Neural cell (in vitro differentiated cells): ENCODE results near the gene SYDE2. TPM values are rescaled to one million over a fixed set of nuclear protein-coding genes. Genes with fewer than 3 reads are reported as not detected.

Experiments
- H2AFZ ChIP-seq: fragments of 200-600, 300-800 bp; sonication (generic), shearing (Covaris generic); 2 replicates; pipeline ENCODE4 v1.6.0; 2014; ENCODE audit warnings: low read depth, mild to moderate bottlenecking, antibody characterized with exemption, low read length, moderate library complexity
- H3F3A ChIP-seq: fragments of 200-600 bp; shearing (Covaris generic); 2 replicates; pipeline ENCODE4 v1.6.1; 2016; ENCODE audit warnings: mild to moderate bottlenecking, moderate library complexity, mixed read lengths, antibody characterized with exemption, low read length; ENCODE audit not compliant: insufficient read depth, poor library complexity, severe bottlenecking
- H3K27ac ChIP-seq: fragments of 200-600, 300-800 bp; sonication (generic), shearing (Covaris generic); 2 replicates; pipeline ENCODE4 v1.5.1; 2014; ENCODE audit warnings: mild to moderate bottlenecking, low read length, moderate library complexity
- H3K27me3 ChIP-seq: fragments of 300-800, 200-600 bp; sonication (generic), shearing (Covaris generic); 2 replicates; pipeline ENCODE4 v1.6.0; 2014; ENCODE audit warnings: mild to moderate bottlenecking, low read depth, low read length, moderate library complexity; ENCODE audit not compliant: insufficient read depth
- H3K36me3 ChIP-seq: fragments of 300-800, 200-600 bp; sonication (generic), shearing (Covaris generic); 2 replicates; pipeline ENCODE4 v1.5.1; 2014; ENCODE audit warnings: mild to moderate bottlenecking, antibody characterized with exemption, low read length, moderate library complexity; ENCODE audit not compliant: insufficient read depth
- H3K4me2 ChIP-seq: fragments of 300-800, 200-600 bp; sonication (generic), shearing (Covaris generic); 2 replicates; pipeline ENCODE4 v1.6.0; 2014; ENCODE audit warnings: mild to moderate bottlenecking, low read length
- H3K4me3 ChIP-seq: fragments of 300-800, 200-600 bp; sonication (generic), shearing (Covaris generic); 2 replicates; pipeline ENCODE4 v1.5.1; 2014; ENCODE audit warnings: mild to moderate bottlenecking, low read length, moderate library complexity
- H3K79me2 ChIP-seq: fragments of 200-600 bp; shearing (Covaris generic); replicated peaks from 2 replicates; pipeline ENCODE4 v1.6.0; 2014; ENCODE audit warnings: mild to moderate bottlenecking, low read length, moderate library complexity; ENCODE audit not compliant: insufficient read depth
- H3K9ac ChIP-seq: fragments of 300-800, 200-600 bp; sonication (generic), shearing (Covaris generic); 2 replicates; pipeline ENCODE4 v1.6.1; 2016; ENCODE audit warnings: mild to moderate bottlenecking, low read length, mixed read lengths
- H3K9me2 ChIP-seq: fragments of 200-600 bp; shearing (Covaris generic); 2 replicates; pipeline ENCODE4 v1.6.1; 2016; ENCODE audit warnings: mild to moderate bottlenecking, low read length, mixed read lengths; ENCODE audit not compliant: insufficient read depth
- H3K9me3 ChIP-seq: fragments of 200-600, 300-800 bp; sonication (generic), shearing (Covaris generic); 2 replicates; pipeline ENCODE4 v1.6.1; 2016; ENCODE audit warnings: mild to moderate bottlenecking, mixed run types, low read length, moderate library complexity, mixed read lengths
- H4K20me1 ChIP-seq: fragments of 200-600 bp; shearing (Covaris generic); 2 replicates; pipeline ENCODE4 v1.6.1; 2016; ENCODE audit warnings: mild to moderate bottlenecking, mixed run types; ENCODE audit not compliant: insufficient read depth
- EP300 ChIP-seq: fragments of 450-650 bp; conservative IDR thresholded peaks from 2 replicates; pipeline ENCODE4 v1.6.1; 2014; ENCODE audit warnings: antibody characterized with exemption, mild to moderate bottlenecking, moderate library complexity; ENCODE audit not compliant: poor library complexity, severe bottlenecking
- EZH2 ChIP-seq: fragments of 200-600, 300-800 bp; shearing (Covaris generic), sonication (generic); IDR thresholded peaks from 2 replicates; pipeline ENCODE4 v1.6.1; 2014; ENCODE audit warnings: antibody characterized with exemption, low read length, borderline replicate concordance, mild to moderate bottlenecking; ENCODE audit not compliant: insufficient read depth, poor library complexity, severe bottlenecking
- MXI1 ChIP-seq: fragments of 450-650 bp; conservative IDR thresholded peaks from 2 replicates; pipeline ENCODE4 v1.6.1; 2014; ENCODE audit warnings: antibody characterized with exemption, mild to moderate bottlenecking; ENCODE audit not compliant: poor library complexity, severe bottlenecking
- POLR2AphosphoS5 ChIP-seq: IDR thresholded peaks from 2 replicates; pipeline ENCODE4 v1.6.1; 2012
- RAD21 ChIP-seq: fragments of 450-650 bp; conservative IDR thresholded peaks from 2 replicates; pipeline ENCODE4 v1.6.1; 2014; ENCODE audit warnings: antibody characterized with exemption, mild to moderate bottlenecking, moderate library complexity
- REST ChIP-seq: IDR thresholded peaks from 2 replicates; pipeline ENCODE4 v1.6.1; 2012; ENCODE audit warnings: borderline replicate concordance
- SMC3 ChIP-seq: fragments of 450-650 bp; conservative IDR thresholded peaks from 2 replicates; pipeline ENCODE4 v1.6.1; 2014; ENCODE audit warnings: antibody characterized with exemption, mild to moderate bottlenecking, moderate library complexity; ENCODE audit not compliant: poor library complexity
- TAF1 ChIP-seq: IDR thresholded peaks from 2 replicates; pipeline ENCODE4 v1.6.1; 2012; ENCODE audit warnings: low read depth
- polyA plus RNA-seq: library from polyadenylated mRNA; depleted of rRNA; stranded (reverse); fragments of >200 nt; gene quantifications from 2 replicates; pipeline ENCODE4 v1.2.3, GENCODE V29; 2014
- TF ChIP-seq, protein P1 (sequence below): fragments of 450-650 bp; IDR thresholded peaks from 2 replicates; pipeline ENCODE4 v1.5.1; 2014; ENCODE audit warnings: antibody characterized with exemption, mild to moderate bottlenecking, moderate library complexity; ENCODE audit not compliant: poor library complexity, severe bottlenecking

Gene SYDE2
- polyA plus RNA-seq, 1 donor from 2014 or later, result 0.66 TPM

DNA sequence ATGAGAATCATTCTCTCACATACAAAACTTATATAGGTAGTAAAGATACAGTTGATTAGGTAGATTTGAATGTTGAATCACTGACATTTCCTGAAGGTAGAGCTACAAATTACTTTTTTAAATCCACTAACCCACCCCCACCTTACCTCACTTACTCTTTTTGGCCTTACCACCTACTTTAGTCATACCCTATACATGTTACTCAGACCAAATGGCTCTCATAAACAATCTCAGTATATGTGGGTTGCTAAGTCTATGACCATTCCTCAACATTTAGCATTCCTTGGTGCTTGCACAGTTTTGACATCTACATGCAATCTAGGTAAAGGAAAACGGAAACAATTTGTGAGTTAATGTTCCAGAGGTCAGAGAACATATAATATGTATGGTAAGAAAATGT, 26.3 kb downstream of the SYDE2 start:
- Histone ChIP-seq H3K27me3 (no peaks in the 10 kb centered on the region), H2AFZ (no peak overlapping the region), H4K20me1 (no peaks in the 10 kb centered on the region), H3K9ac (no peak overlapping the region), H3K79me2 (no peaks in the 10 kb centered on the region), H3F3A (no peaks in the 10 kb centered on the region), H3K27ac (no peak overlapping the region), H3K4me2 (no peak overlapping the region), H3K4me3 (no peak overlapping the region), H3K36me3 (no peaks in the 10 kb centered on the region), H3K9me2 (no peaks in the 10 kb centered on the region), H3K9me3 (no peaks in the 10 kb centered on the region)
- no peak for TF ChIP-seq EP300
- no peak for TF ChIP-seq TAF1
- no peak for TF ChIP-seq SMC3
- TF ChIP-seq, protein P1, sequence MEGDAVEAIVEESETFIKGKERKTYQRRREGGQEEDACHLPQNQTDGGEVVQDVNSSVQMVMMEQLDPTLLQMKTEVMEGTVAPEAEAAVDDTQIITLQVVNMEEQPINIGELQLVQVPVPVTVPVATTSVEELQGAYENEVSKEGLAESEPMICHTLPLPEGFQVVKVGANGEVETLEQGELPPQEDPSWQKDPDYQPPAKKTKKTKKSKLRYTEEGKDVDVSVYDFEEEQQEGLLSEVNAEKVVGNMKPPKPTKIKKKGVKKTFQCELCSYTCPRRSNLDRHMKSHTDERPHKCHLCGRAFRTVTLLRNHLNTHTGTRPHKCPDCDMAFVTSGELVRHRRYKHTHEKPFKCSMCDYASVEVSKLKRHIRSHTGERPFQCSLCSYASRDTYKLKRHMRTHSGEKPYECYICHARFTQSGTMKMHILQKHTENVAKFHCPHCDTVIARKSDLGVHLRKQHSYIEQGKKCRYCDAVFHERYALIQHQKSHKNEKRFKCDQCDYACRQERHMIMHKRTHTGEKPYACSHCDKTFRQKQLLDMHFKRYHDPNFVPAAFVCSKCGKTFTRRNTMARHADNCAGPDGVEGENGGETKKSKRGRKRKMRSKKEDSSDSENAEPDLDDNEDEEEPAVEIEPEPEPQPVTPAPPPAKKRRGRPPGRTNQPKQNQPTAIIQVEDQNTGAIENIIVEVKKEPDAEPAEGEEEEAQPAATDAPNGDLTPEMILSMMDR, result no peak
- no peak for TF ChIP-seq MXI1
- TF ChIP-seq EZH2, result no peak
- no peak for TF ChIP-seq POLR2AphosphoS5
- no peak for TF ChIP-seq RAD21
- TF ChIP-seq REST, result no peak

DNA sequence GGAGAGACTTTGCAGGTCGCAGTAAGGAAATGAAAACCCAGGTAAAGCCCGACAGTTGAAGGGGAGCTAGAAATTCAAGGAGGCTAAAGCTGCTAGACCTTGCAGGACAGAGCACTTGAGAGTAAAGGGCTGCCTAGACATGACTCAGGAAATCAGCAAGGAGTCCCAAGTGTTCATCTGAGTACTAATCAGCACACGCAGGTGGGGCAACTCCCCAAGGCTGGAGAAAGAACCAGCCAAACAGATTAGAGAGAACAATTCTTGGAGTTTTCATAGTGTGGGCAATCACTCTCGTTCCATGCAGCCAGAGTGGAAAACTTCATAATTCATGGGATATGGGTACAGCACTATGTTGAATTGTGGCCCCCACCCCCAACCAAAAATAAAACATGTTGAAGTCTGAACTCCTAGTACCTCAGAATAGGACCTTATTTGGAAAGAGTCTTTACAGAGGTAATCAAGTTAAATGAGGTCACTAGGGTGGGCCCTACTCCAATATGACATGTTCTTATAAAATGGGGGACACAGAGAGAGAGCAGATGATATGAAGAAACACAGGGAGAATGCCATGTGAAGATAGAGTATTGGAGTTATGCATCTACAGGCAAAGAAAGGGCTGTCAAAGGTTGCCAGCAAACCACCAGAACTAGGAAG, 28.0 kb downstream of the SYDE2 start:
- Histone ChIP-seq H3K9me3 (no peaks in the 10 kb centered on the region), H4K20me1 (no peaks in the 10 kb centered on the region), H3K36me3 (no peaks in the 10 kb centered on the region), H3K9me2 (no peaks in the 10 kb centered on the region), H3K27ac (no peak overlapping the region), H3K79me2 (no peaks in the 10 kb centered on the region), H3K4me2 (no peak overlapping the region), H3K27me3 (no peaks in the 10 kb centered on the region), H2AFZ (no peak overlapping the region), H3K4me3 (no peak overlapping the region), H3F3A (no peaks in the 10 kb centered on the region), H3K9ac (no peak overlapping the region)
- TF ChIP-seq TAF1 (no peak), EP300 (no peak), SMC3 (no peak)
- TF ChIP-seq, protein P1, result no peak
